Gastrocnemius medialis (tissue), 4 donors: ENCODE results near the gene DNAJC11.

Experiments
- CTCF ChIP-seq, 5 experiments: fragments of 450-650 bp in 3 of 5; fragments of 200-600 bp in 2 of 5; sonication (generic) in 2 of 5; IDR thresholded peaks in 4 of 5; conservative IDR thresholded peaks in 1 of 5; 1 replicate in 4 of 5; 2 replicates in 1 of 5; pipeline ENCODE4 v1.5.1; 2016 to 2019; ENCODE audit warnings: antibody characterized with exemption in 5 of 5, mild to moderate bottlenecking in 3 of 5, moderate library complexity in 3 of 5
- POLR2A ChIP-seq, 2 donors: fragments of 450-650 bp; IDR thresholded peaks; one replicate each; pipeline ENCODE4 v1.6.1; 2017; ENCODE audit warnings: antibody characterized with exemption in 2 of 2, mild to moderate bottlenecking in 2 of 2, moderate library complexity in 2 of 2

GRCh38 chr1:6701437-6702153 is at the start of gene DNAJC11:
- TF ChIP-seq CTCF (IDR thresholded peaks at IDR 0.05 in 4 of 5, conservative IDR thresholded peaks at IDR 0.05 in 1 of 5): peak; percentile 64 to 100 (median 99)
- TF ChIP-seq POLR2A (IDR thresholded peaks at IDR 0.05): peak in 1 of 2 donors; percentile 44
